Peyer's patch (tissue), 4 donors: Measurements from ENCODE around the gene EYS. TPM values are rescaled to one million over a fixed set of nuclear protein-coding genes. Genes with fewer than 3 reads are reported as not detected.

Source experiments
- DNase-seq, 3 donors: peaks; one replicate each; pipeline ENCODE4 v3.0.0-alpha.2; 2017 to 2019
- H3K27ac ChIP-seq, 4 donors: fragments of 200-600 bp; sonication (generic); one replicate each; pipeline ENCODE4 v1.5.1; 2016 to 2019
- H3K27me3 ChIP-seq, 2 donors: fragments of 200-600 bp; sonication (generic); one replicate each; pipeline ENCODE4 v1.5.1; 2019
- H3K36me3 ChIP-seq, 3 donors: fragments of 200-600 bp; sonication (generic); one replicate each; pipeline ENCODE4 v1.5.1; 2016 to 2019
- H3K4me1 ChIP-seq, 4 donors: fragments of 200-600 bp; sonication (generic); one replicate each; pipeline ENCODE4 v1.5.1; 2016 to 2019
- H3K4me3 ChIP-seq, 4 donors: fragments of 200-600 bp; sonication (generic); 1 replicate in 3 of 4; 2 replicates in 1 of 4; pipeline ENCODE4 v1.5.1; 2016 to 2019; ENCODE audit warnings: mild to moderate bottlenecking in 1 of 4
- H3K9me3 ChIP-seq, 4 donors: fragments of 200-600 bp; sonication (generic); one replicate each; pipeline ENCODE4 v1.5.1; 2016 to 2019; ENCODE audit warnings: mild to moderate bottlenecking in 1 of 4
- POLR2A ChIP-seq, 2 donors: fragments of 450-650 bp; IDR thresholded peaks; one replicate each; pipeline ENCODE4 v1.5.1; 2017; ENCODE audit warnings: antibody characterized with exemption in 2 of 2, mild to moderate bottlenecking in 2 of 2, moderate library complexity in 2 of 2
- total RNA-seq, 4 donors: library from RNA; depleted of rRNA; stranded (reverse); fragments of >200 nt; gene quantifications; one replicate each; pipeline ENCODE4 v1.1.0, GENCODE V29; 2016
- TF ChIP-seq, protein P1 (sequence below), 6 experiments: fragments of 450-650 bp in 4 of 6; fragments of 200-600 bp in 2 of 6; sonication (generic) in 1 of 6; IDR thresholded peaks; one replicate each; pipeline ENCODE4 v1.5.1; 2017 to 2019; ENCODE audit warnings: antibody characterized with exemption in 6 of 6, mild to moderate bottlenecking in 3 of 6, moderate library complexity in 1 of 6

EYS gene
- total RNA-seq, 4 donors from 2014 or later = 0.13 to 1.5 (median 0.35) TPM; not detected in 1

DNA sequence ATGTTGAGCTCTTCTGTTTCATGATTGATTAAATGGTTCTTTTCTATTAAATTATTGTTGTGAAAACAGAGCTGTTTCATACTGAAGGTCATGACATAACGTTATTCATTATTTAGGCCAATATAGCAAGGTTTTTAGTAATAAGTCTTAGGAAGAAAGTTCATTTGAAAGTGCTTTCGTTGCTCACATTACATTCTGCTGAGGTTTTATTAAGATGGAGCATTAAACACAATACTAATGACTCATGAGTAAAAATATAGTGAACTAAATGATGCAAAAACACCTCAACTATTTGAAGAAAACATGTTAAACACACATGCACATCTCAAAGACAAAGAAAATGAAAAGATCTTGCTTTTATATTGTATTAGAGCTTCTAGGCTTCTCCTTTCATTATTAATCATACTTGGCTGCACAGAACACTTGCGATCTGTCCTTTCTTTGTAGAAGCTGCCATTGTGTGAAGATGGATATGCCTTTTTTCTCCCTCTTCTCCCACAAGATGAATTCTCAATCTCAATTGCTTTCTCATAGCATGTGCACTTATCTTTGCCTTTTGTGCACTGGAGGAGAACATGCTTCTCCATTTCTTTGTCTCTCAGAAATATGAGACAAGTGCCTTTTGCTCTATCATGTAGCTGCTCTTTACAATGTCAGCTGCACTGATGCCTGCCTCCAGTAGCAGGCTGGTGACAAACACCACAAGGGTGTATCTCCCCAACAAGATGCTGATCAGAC is 1759.1 kb downstream of the EYS start:
- no peak overlapping the region for H3K4me3 ChIP-seq
- no peaks in the 10 kb centered on the region for H3K27me3 ChIP-seq
- H3K36me3 ChIP-seq = no peaks in the 10 kb centered on the region

DNA sequence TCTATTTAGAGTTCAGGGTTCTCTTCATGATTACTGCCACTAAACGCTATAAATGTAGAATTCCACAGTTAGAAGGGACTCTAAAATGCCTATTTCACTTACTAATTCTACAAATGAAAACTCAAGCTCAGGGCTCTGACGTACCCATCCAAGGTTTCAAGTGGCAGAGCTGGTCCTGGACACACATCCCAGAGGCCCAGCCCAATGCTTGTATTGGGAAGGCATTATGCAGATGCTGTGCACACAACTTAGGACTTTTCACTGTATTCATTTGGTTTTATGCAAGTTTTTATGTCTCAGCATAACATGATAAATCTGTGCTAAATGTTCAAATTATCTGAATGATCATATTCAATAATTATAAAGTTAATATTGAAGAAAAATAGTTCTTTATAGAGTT is 1761.0 kb downstream of the EYS start:
- TF ChIP-seq POLR2A (IDR thresholded peaks at IDR 0.05) = no peak
- TF ChIP-seq, protein P1, sequence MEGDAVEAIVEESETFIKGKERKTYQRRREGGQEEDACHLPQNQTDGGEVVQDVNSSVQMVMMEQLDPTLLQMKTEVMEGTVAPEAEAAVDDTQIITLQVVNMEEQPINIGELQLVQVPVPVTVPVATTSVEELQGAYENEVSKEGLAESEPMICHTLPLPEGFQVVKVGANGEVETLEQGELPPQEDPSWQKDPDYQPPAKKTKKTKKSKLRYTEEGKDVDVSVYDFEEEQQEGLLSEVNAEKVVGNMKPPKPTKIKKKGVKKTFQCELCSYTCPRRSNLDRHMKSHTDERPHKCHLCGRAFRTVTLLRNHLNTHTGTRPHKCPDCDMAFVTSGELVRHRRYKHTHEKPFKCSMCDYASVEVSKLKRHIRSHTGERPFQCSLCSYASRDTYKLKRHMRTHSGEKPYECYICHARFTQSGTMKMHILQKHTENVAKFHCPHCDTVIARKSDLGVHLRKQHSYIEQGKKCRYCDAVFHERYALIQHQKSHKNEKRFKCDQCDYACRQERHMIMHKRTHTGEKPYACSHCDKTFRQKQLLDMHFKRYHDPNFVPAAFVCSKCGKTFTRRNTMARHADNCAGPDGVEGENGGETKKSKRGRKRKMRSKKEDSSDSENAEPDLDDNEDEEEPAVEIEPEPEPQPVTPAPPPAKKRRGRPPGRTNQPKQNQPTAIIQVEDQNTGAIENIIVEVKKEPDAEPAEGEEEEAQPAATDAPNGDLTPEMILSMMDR (IDR thresholded peaks at IDR 0.05) = no peak
- H3K4me3 ChIP-seq = no peak overlapping the region
- H3K36me3 ChIP-seq = no peaks in the 10 kb centered on the region

More for the DNA sequence above, 1759.1 kb downstream of the EYS start:
- no peak for TF ChIP-seq POLR2A (IDR thresholded peaks at IDR 0.05)
- TF ChIP-seq, protein P1 (IDR thresholded peaks at IDR 0.05) = no peak
- Histone ChIP-seq H3K9me3 (no peaks in the 10 kb centered on the region), H3K4me1 (no peaks in the 10 kb centered on the region), H3K27ac (no peak overlapping the region)
- no peak for DNase-seq

DNA sequence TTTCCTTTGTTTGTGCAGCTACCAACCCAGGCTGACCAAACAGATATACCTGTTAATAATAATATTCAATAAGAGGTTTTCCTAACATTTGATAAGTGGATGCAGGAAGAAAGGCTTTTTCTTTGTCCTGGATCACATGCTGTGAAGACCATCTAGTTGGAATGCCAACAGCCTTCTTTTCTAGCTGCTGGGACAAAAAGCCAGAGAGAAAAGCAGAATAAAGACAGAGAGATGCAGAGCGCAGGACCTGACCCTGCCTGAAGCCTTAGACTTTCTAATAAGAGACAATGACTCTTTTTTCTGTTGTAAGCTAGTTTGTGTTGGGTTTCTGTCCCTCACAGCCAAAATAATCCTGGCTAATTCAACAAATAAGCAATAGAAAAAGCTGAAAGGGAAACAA is 1763.2 kb downstream of the EYS start:
- no peak overlapping the region for H3K4me3 ChIP-seq
- H3K27me3 ChIP-seq = no peaks in the 10 kb centered on the region
- H3K36me3 ChIP-seq = no peaks in the 10 kb centered on the region
- no peaks in the 10 kb centered on the region for H3K4me1 ChIP-seq
- H3K27ac ChIP-seq = no peak overlapping the region
- DNase-seq = no peak
- TF ChIP-seq, protein P1 (IDR thresholded peaks at IDR 0.05) = no peak
- no peak for TF ChIP-seq POLR2A (IDR thresholded peaks at IDR 0.05)
- no peaks in the 10 kb centered on the region for H3K9me3 ChIP-seq

More for the DNA sequence above, 1761.0 kb downstream of the EYS start:
- Histone ChIP-seq H3K27me3 (no peaks in the 10 kb centered on the region), H3K4me1 (no peaks in the 10 kb centered on the region), H3K9me3 (no peaks in the 10 kb centered on the region), H3K27ac (no peak overlapping the region)
- DNase-seq = no peak

DNA sequence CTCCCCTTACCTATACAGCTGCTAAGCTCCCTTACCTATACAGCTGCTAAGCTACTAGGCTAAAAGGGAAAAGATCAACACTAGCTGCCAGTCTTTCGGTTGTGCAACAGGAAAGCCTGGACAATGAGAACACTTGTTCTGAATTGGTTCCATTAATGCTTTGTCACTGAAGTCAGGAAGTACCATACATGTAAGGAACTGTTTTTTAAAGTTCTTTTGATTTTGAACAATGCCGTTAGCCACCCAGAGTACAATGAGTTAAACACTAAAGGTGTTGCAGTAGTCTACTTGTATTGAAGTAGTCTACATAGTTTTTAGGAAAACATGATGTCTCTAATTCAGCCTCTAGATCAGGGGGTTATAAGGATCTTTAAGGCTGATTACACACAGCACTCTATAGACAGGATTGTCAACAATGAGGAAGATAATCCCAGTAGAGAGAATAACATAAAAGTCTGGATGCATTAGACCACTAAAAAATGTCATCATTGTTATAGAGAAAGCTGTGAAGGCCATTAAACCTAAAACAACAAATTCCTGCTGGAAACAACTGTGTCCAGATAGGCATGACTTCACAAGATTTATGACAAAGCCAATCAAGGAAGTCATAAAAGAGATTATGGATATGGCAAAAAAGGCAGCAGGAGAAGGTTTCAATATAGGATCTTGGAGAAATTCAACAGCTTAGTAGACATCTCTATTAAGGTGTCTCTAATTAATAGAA is 1765.1 kb downstream of the EYS start:
- Histone ChIP-seq H3K36me3 (no peaks in the 10 kb centered on the region), H3K27ac (no peak overlapping the region), H3K27me3 (no peaks in the 10 kb centered on the region), H3K9me3 (no peaks in the 10 kb centered on the region), H3K4me1 (no peaks in the 10 kb centered on the region), H3K4me3 (no peak overlapping the region)
- no peak for TF ChIP-seq POLR2A (IDR thresholded peaks at IDR 0.05)
- TF ChIP-seq, protein P1 (IDR thresholded peaks at IDR 0.05) = no peak
- DNase-seq = no peak

DNA sequence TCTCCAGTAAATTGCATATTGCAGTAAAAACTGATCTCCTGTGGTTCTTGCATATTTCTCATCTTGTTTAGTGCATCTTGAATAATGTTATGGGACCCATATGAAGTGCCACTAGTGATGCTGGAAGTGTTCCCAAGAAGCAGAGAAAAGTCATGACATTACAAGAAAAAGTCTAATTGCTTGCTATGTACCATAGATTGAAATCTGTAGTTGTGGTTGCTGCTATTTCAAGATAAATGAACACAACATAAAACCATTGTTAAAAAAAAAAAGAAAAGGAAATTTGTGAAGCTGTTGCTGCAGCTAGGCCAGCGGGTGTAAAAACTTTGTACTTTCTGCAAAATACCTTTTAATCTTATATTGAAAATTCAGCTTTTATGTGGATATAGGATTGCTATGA is 1767.0 kb downstream of the EYS start:
- H3K4me3 ChIP-seq = no peak overlapping the region
- H3K4me1 ChIP-seq = no peaks in the 10 kb centered on the region
- H3K9me3 ChIP-seq = no peaks in the 10 kb centered on the region
- no peak overlapping the region for H3K27ac ChIP-seq
- TF ChIP-seq POLR2A (IDR thresholded peaks at IDR 0.05) = no peak
- TF ChIP-seq, protein P1 (IDR thresholded peaks at IDR 0.05) = no peak
- DNase-seq = no peak
- H3K27me3 ChIP-seq = no peaks in the 10 kb centered on the region
- H3K36me3 ChIP-seq = no peaks in the 10 kb centered on the region
